PFSK-1 (cell line): ENCODE data around the gene HLA-DRB5.

Experiments
- FOXP2 ChIP-seq: optimal IDR thresholded peaks from 2 replicates; pipeline ENCODE3; 2011; ENCODE audit warnings: borderline replicate concordance, control low read depth, inconsistent platforms; ENCODE audit not compliant: insufficient read depth; ENCODE audit errors: extremely low read length, extremely low read depth
- POLR2AphosphoS5 ChIP-seq: IDR thresholded peaks from 2 replicates; pipeline ENCODE4 v1.6.1; 2012; ENCODE audit warnings: low read depth, mild to moderate bottlenecking, control low read depth, low read length, moderate library complexity
- REST ChIP-seq, 2 experiments: IDR thresholded peaks; 2 replicates each; pipeline versions ENCODE4 v1.6.1 to v1.8.0; 2011 to 2012; ENCODE audit warnings: low read depth in 2 of 2, low read length in 2 of 2, control low read depth in 1 of 2, inconsistent platforms in 1 of 2, mild to moderate bottlenecking in 1 of 2, moderate library complexity in 1 of 2; ENCODE audit not compliant: insufficient read depth in 1 of 2
- SIN3A ChIP-seq: IDR thresholded peaks from 2 replicates; pipeline ENCODE4 v1.6.1; 2012; ENCODE audit warnings: mild to moderate bottlenecking, low read length, moderate library complexity, borderline replicate concordance; ENCODE audit not compliant: insufficient read depth
- TAF1 ChIP-seq: IDR thresholded peaks from 2 replicates; pipeline ENCODE4 v1.6.1; 2012; ENCODE audit warnings: low read length, control low read depth, borderline replicate concordance; ENCODE audit not compliant: insufficient read depth

Gene HLA-DRB5

GRCh38 chr6:32483968-32484613 lies 46.0 kb downstream of the HLA-DRB5 start:
- no peak for TF ChIP-seq POLR2AphosphoS5
- no peak for TF ChIP-seq REST (IDR thresholded peaks at IDR 0.05; ENCODE audit: insufficient read depth in 1 of 2, low read depth in 2 of 2, low read length in 2 of 2)
- TF ChIP-seq SIN3A: no peak
- TF ChIP-seq FOXP2: no peak
- no peak for TF ChIP-seq TAF1

- no peak for TF ChIP-seq TAF1
- no peak for TF ChIP-seq FOXP2
- TF ChIP-seq POLR2AphosphoS5: no peak
- TF ChIP-seq REST (IDR thresholded peaks at IDR 0.05; ENCODE audit: insufficient read depth in 1 of 2, low read depth in 2 of 2, low read length in 2 of 2): no peak
- no peak for TF ChIP-seq SIN3A
These were observed 54.5 kb downstream of the HLA-DRB5 start for GRCh38 chr6:32475392-32476206.

- TF ChIP-seq SIN3A (no peak), POLR2AphosphoS5 (no peak), TAF1 (no peak), REST (IDR thresholded peaks at IDR 0.05; ENCODE audit: insufficient read depth in 1 of 2, low read depth in 2 of 2, low read length in 2 of 2) (no peak), FOXP2 (no peak)
These were observed 57.2 kb downstream of the HLA-DRB5 start for GRCh38 chr6:32472781-32473375.
